ENCODE measurements around the gene SLC5A10. TPM values are rescaled to one million over a fixed set of nuclear protein-coding genes. Genes with fewer than 3 reads are reported as not detected.

SLC5A10 gene
- polyA plus RNA-seq, 1 of the 3 experiments (the other 2 are of a cell fraction) = not detected

- Histone ChIP-seq H3K9me2 (no peaks in the 10 kb centered on the region), H4K20me1 (ENCODE audit: insufficient read depth) (no peaks in the 10 kb centered on the region), H3K27ac (ENCODE audit: low read depth in 2 of 2, low read length in 1 of 2) (no peak overlapping the region), H3K4me2 (no peak overlapping the region), H3K4me3 (ENCODE audit: low read depth in 2 of 2, low read length in 1 of 2) (no peak overlapping the region), H3K9me3 (peaks cover 15% of the 10 kb centered on the region; the same call in 1 of the 2 replicates), H3K79me2 (ENCODE audit: insufficient read depth) (peaks cover 91% of the 10 kb centered on the region), H2AFZ (ENCODE audit: low read depth) (no peak overlapping the region), H3K9ac (no peak overlapping the region), H3K27me3 (ENCODE audit: insufficient read depth) (no peaks in the 10 kb centered on the region), H3F3A (replicated peaks; ENCODE audit: insufficient read depth) (no peaks in the 10 kb centered on the region), H3K4me1 (ENCODE audit: control insufficient read depth in 1 of 2, insufficient read depth in 2 of 2, low read depth in 1 of 2, low read length in 1 of 2) (peaks cover 0 to 9% of the 10 kb centered on the region in 2 experiments; a peak in 1 of 4 replicates), H3K36me3 (replicated peaks in 1 of 2; ENCODE audit: control insufficient read depth in 1 of 2, insufficient read depth in 2 of 2, low read length in 1 of 2) (peaks cover 4 to 17% of the 10 kb centered on the region in 2 experiments)
- DNase-seq = no peak
- ChIA-PET CTCF (interaction anchor here (1.0 to 1.1 kb wide), 2 partner anchors 11 to 13 kb away, joined by 3 read pairs; no protein-coding TSS in a partner anchor), POLR2A (no interaction called here)
- WGBS (ENCODE audit: low lambda C conversion rate) = 96% methylated on average over 3 of the region's 6 CpGs
- TF ChIP-seq EZH2phosphoT487 (IDR thresholded peaks at IDR 0.05; ENCODE audit: borderline replicate concordance, low read depth) (no peak), GATA2 (CRISPR knock-in tag; IDR thresholded peaks at IDR 0.05) (no peak), PBX3 (IDR thresholded peaks at IDR 0.05) (no peak)
Observed at GRCh38 chr17:18997650-18998196, 45.8 kb downstream of the SLC5A10 start.

- WGBS (ENCODE audit: low lambda C conversion rate) = 100% methylated on average over 4 of the region's 8 CpGs
- peaks cover 91% of the 10 kb centered on the region for H3K79me2 ChIP-seq (ENCODE audit: insufficient read depth)
Observed at GRCh38 chr17:18999394-18999793, 47.4 kb downstream of the SLC5A10 start.

More at GRCh38 chr17:18999394-18999793, 47.4 kb downstream of the SLC5A10 start:
- no peaks in the 10 kb centered on the region for H3F3A ChIP-seq (replicated peaks; ENCODE audit: insufficient read depth)
- H3K9me3 ChIP-seq = peaks cover 15% of the 10 kb centered on the region; the same call in 1 of the 2 replicates
- H2AFZ ChIP-seq (ENCODE audit: low read depth) = no peak overlapping the region
- CTCF ChIA-PET = interaction anchor here (1.0 to 3.2 kb wide), 2 partner anchors 38 kb away, joined by 3 to 14 read pairs; no protein-coding TSS in a partner anchor
- peaks cover 4 to 17% of the 10 kb centered on the region in 2 experiments for H3K36me3 ChIP-seq (replicated peaks in 1 of 2; ENCODE audit: control insufficient read depth in 1 of 2, insufficient read depth in 2 of 2, low read length in 1 of 2)
- no peaks in the 10 kb centered on the region for H3K9me2 ChIP-seq
- no peak overlapping the region for H3K4me3 ChIP-seq (ENCODE audit: low read depth in 2 of 2, low read length in 1 of 2)
- H4K20me1 ChIP-seq (ENCODE audit: insufficient read depth) = no peaks in the 10 kb centered on the region
- POLR2A ChIA-PET = no interaction called here
- no peak overlapping the region for H3K27ac ChIP-seq (ENCODE audit: low read depth in 2 of 2, low read length in 1 of 2)
- H3K27me3 ChIP-seq (ENCODE audit: insufficient read depth) = no peaks in the 10 kb centered on the region
- no peak overlapping the region for H3K4me2 ChIP-seq
- H3K9ac ChIP-seq = no peak overlapping the region
- no peak for DNase-seq
- H3K4me1 ChIP-seq (ENCODE audit: control insufficient read depth in 1 of 2, insufficient read depth in 2 of 2, low read depth in 1 of 2, low read length in 1 of 2) = peaks cover 8 to 9% of the 10 kb centered on the region in 2 experiments; a peak in 2 of 4 replicates
- TF ChIP-seq NRF1 (IDR thresholded peaks at IDR 0.05; ENCODE audit: low read depth, low read length) (no peak), RFX5 (IDR thresholded peaks at IDR 0.05; ENCODE audit: low read length) (no peak), NFIC (IDR thresholded peaks at IDR 0.05; ENCODE audit: borderline replicate concordance) (no peak), MEF2A (IDR thresholded peaks at IDR 0.05; ENCODE audit: borderline replicate concordance, low read depth) (no peak), FOXJ3 (CRISPR knock-in tag; IDR thresholded peaks at IDR 0.05) (no peak), FOSL2 (IDR thresholded peaks at IDR 0.05; ENCODE audit: borderline replicate concordance, low read depth) (no peak), YY1 (IDR thresholded peaks at IDR 0.05; ENCODE audit: low read depth) (no peak), RCOR1 (IDR thresholded peaks at IDR 0.05; ENCODE audit: low read length) (no peak), USF2 (IDR thresholded peaks at IDR 0.05; ENCODE audit: borderline replicate concordance, low read depth, low read length) (no peak), EP300 (IDR thresholded peaks at IDR 0.05; ENCODE audit: borderline replicate concordance in 1 of 2, low read depth in 1 of 2, low read length in 1 of 2) (no peak), RAD21 (IDR thresholded peaks at IDR 0.05; ENCODE audit: low read length) (no peak), TAF1 (IDR thresholded peaks at IDR 0.05; ENCODE audit: borderline replicate concordance, low read depth, low read length) (no peak), JUND (IDR thresholded peaks at IDR 0.05) (no peak), CHD2 (IDR thresholded peaks at IDR 0.05; ENCODE audit: low read length, partially characterized antibody) (no peak), SMC3 (IDR thresholded peaks at IDR 0.05; ENCODE audit: low read depth, low read length) (no peak), POLR2AphosphoS5 (IDR thresholded peaks at IDR 0.05; ENCODE audit: low read depth, low read length) (no peak), FOXM1 (IDR thresholded peaks at IDR 0.05; ENCODE audit: low read depth) (no peak), ZBTB33 (IDR thresholded peaks at IDR 0.05; ENCODE audit: borderline replicate concordance, low read depth) (no peak)
